Coronary artery (tissue), 2 donors: ENCODE data around the gene PRDM16.

Experiments used
- DNase-seq: peaks from one replicate; pipeline ENCODE4 v3.0.0-alpha.2; 2017; ENCODE audit warnings: low spot score
- H3K27ac ChIP-seq, 2 donors: fragments of 200-600 bp; sonication (generic); one replicate each; pipeline ENCODE4 v1.5.1; 2016 to 2019
- H3K4me3 ChIP-seq: fragments of 200-600 bp; sonication (generic); 2 replicates; pipeline ENCODE4 v1.5.1; 2016; ENCODE audit warnings: mild to moderate bottlenecking, moderate library complexity
- TF ChIP-seq, protein P1 (sequence below): fragments of 200-600 bp; sonication (generic); IDR thresholded peaks from one replicate; pipeline ENCODE4 v1.5.1; 2019; ENCODE audit warnings: antibody characterized with exemption

PRDM16 gene

GRCh38 chr1:3091334-3091733 lies 22.3 kb downstream of the PRDM16 start:
- DNase-seq = no peak
- TF ChIP-seq, protein P1, sequence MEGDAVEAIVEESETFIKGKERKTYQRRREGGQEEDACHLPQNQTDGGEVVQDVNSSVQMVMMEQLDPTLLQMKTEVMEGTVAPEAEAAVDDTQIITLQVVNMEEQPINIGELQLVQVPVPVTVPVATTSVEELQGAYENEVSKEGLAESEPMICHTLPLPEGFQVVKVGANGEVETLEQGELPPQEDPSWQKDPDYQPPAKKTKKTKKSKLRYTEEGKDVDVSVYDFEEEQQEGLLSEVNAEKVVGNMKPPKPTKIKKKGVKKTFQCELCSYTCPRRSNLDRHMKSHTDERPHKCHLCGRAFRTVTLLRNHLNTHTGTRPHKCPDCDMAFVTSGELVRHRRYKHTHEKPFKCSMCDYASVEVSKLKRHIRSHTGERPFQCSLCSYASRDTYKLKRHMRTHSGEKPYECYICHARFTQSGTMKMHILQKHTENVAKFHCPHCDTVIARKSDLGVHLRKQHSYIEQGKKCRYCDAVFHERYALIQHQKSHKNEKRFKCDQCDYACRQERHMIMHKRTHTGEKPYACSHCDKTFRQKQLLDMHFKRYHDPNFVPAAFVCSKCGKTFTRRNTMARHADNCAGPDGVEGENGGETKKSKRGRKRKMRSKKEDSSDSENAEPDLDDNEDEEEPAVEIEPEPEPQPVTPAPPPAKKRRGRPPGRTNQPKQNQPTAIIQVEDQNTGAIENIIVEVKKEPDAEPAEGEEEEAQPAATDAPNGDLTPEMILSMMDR = no peak
- Histone ChIP-seq H3K4me3 (no peak overlapping the region), H3K27ac (no peak overlapping the region)

DNA sequence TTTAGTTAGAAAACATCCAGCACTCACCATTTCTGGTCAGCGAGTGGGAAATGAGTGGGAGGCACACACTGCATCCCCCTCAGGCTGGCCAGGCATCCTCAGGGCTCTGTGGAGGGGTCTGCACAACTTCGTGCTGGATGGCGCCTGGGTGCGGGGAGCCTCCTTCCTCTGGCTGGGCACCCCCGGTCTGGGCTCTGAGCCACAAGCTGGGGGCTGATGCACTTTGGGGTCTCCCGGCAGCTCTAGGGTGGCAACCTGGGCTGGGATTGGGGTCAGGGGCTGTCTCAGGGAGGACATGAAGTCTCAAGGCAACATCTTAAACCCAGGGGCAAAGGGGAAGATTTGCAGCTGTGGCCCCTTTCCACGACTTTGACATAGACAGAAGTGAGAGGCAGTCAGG lies 23.5 kb downstream of the PRDM16 start:
- no peak overlapping the region for H3K27ac ChIP-seq
- TF ChIP-seq, protein P1 = no peak
- no peak for DNase-seq
- no peak overlapping the region for H3K4me3 ChIP-seq

DNA sequence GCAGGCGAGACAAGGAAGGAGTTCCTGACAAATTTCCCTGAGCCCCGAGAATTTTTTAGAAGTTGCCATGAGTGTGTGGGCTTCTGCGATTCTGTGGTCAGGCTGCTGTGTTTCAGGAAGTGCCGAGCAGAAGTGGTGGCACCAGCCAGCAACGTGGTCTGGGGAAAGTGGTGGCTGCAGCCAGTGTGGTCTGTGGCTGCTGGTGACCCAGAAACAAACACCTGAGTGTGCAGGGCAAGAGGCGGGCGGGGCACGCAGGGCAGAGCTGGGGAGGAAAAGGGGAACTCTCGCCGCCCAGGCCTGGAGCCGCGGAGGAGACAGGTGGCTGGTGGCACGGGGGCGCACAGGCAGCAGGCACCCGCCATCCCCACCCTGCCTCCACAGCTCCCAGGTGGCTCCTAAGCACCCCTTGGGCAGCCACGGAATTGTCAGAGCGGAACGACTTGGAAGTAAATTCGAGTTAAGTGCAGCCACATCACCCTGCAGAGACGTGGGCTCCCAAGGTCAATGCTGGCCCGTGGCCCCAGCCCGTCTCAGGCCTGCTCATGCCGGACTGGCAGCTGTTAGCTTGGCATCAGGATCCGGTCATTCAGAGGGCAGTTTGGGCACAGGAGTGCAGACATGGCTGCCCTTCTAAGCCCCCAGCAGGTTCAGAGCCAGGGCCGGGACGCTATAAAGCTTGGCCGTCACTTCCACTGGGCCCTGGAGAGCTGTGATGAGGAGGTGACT lies 25.1 kb downstream of the PRDM16 start:
- no peak for DNase-seq
- TF ChIP-seq, protein P1 = no peak
- H3K27ac ChIP-seq = peak overlapping the region; percentile 11 to 55

DNA sequence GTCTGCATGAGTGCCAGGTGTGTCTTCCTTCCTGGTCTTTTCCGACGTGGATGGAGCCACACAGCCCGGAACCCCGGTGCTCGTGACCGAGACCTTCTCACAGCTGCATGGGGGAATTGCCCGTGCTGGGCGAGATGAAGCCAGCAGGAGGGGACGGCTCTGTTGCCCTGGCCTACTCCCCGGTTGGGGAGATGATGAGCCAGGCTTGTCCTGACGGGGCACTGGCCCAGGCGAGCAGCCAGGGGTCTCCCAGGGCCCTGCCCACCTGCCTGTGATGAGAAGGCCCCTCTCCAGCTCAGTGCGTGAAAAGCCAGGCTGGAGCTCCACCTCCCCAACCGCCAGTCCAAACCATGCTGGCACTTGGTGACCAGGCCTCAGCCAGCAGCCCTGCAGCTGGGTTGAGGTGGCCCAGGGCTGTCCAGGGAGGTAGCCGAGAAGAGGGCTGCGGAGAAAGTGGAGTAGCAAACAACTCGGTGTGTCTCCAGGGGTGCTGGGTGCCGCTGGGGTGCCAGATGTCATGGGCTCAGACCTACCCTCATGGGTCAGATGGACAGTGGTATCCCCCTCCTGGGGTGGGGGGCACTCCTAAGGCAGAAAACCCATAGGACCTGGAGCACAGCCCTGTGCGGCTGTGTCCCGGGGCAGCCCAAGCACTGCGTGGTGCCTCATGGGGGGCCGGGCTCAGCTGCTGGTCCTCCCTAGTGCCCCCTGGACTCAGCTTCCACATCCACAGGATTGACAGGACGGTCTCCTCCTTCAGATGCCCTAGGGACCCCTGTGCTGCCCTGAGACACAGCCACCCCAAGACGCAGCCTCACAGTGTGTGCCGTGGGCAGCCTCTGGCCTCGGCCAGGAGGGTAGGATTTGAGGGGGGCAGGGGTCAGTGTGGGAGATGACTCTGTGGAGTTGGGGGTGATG lies 26.1 kb downstream of the PRDM16 start:
- TF ChIP-seq, protein P1 = no peak
- Histone ChIP-seq H3K4me3 (peak overlapping the region; percentile 8), H3K27ac (peak overlapping the region; percentile 11 to 55)
- DNase-seq = no peak

More for the DNA sequence above, 25.1 kb downstream of the PRDM16 start:
- peak overlapping the region; percentile 8 for H3K4me3 ChIP-seq

DNA sequence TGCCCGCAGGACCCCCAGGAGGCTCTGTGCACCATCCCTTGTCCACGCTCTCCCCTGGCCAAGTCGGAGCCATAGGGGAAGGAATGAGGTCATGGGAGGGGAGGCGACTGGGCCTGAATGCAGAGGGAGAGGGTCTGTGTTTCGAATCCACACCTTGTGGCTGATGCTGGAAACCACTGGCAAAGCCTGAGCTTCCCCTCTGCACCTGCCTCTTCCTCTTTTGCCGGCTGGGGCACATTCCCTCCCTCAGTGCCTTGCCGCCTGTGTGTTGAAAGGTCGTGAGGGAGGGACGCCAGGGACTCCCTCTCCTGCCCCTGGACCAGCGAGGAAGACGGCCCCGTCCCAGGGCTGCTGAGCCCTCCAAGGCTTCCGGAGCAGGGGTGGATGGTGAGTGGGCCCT lies 27.3 kb downstream of the PRDM16 start:
- TF ChIP-seq, protein P1 = no peak
- Histone ChIP-seq H3K27ac (no peak overlapping the region), H3K4me3 (no peak overlapping the region)
- no peak for DNase-seq

DNA sequence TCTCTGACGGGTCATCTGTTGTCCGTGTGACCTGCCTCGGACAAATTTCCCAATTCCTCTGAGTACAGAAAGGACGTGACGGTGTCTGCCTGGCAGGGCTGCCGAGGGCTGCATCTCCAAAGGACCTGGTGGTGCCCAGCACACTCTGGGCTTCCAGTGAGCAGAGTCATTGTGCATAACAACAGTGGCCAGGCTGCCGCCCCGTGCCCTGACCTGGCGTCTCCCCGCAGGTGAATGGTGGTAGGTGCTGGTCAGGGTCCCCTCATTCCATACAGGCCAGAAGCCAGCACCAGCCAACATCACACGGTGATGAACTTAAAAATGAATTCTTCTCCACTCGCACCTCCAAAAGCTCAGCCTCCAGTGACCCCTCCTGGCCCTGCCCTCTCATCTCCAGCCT lies 28.2 kb downstream of the PRDM16 start:
- DNase-seq = no peak
- TF ChIP-seq, protein P1 = no peak

More for the DNA sequence above, 28.2 kb downstream of the PRDM16 start:
- no peak overlapping the region for H3K27ac ChIP-seq
- H3K4me3 ChIP-seq = no peak overlapping the region
